Measurements from ENCODE around the gene RGL2.
"Not testable (repeated sequence)": the region's sequence is repeated elsewhere in the genome, so short reads cannot be mapped to it uniquely, and the experiment has no call there.

The RGL2 gene, protein sequence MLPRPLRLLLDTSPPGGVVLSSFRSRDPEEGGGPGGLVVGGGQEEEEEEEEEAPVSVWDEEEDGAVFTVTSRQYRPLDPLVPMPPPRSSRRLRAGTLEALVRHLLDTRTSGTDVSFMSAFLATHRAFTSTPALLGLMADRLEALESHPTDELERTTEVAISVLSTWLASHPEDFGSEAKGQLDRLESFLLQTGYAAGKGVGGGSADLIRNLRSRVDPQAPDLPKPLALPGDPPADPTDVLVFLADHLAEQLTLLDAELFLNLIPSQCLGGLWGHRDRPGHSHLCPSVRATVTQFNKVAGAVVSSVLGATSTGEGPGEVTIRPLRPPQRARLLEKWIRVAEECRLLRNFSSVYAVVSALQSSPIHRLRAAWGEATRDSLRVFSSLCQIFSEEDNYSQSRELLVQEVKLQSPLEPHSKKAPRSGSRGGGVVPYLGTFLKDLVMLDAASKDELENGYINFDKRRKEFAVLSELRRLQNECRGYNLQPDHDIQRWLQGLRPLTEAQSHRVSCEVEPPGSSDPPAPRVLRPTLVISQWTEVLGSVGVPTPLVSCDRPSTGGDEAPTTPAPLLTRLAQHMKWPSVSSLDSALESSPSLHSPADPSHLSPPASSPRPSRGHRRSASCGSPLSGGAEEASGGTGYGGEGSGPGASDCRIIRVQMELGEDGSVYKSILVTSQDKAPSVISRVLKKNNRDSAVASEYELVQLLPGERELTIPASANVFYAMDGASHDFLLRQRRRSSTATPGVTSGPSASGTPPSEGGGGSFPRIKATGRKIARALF

GRCh38 chr6:33298773-33299236 lies at the start of gene RGL2:
TSS of gene RGL2 (minus strand) at chr6:33298942. CDS start at chr6:33298610, 332 bp downstream.
- DNase-seq (ENCODE audit: low read depth in 2 of 2): peak; percentile 46 to 57

DNA sequence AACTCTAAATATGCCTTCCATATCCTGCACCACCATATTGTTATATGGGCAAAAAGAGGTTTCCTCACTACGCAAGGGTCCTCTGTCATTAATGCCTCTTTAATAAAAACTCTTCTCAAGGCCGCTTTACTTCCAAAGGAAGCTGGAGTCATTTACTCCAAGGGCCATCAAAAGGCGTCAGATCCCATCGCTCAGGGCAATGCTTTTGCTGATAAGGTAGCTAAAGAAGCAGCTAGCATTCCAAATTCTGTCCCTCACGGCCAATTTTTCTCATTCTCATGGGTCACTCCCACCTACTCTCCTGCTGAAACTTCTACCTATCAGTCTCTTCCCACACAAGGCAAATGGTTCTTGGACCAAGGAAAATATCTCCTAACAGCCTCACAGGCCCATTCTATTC lies 49.1 kb upstream of the RGL2 start:
- no peak for DNase-seq (ENCODE audit: low read depth in 2 of 2)

DNA sequence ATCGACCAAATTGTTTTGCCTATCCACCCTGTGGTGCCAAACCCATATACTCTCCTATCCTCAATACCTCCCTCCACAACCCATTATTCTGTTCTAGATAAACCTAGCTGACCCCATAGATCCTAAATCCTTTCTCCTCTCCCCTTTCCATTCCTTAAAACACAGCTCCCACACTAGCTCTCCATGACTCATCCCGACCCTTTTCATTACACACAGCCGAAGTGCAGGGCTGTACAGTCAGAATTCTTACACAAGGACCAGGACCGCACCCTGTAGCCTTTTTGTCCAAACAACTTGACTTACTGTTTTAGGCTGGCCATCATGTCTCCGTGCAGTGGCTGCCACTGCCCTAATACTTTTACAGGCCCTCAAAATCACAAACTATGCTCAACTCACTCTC lies 48.2 kb upstream of the RGL2 start:
- not testable (repeated sequence) for DNase-seq (ENCODE audit: low read depth in 2 of 2)

- peak; percentile 32 to 56 for DNase-seq (ENCODE audit: low read depth in 2 of 2)
These were observed 46.3 kb upstream of the RGL2 start for GRCh38 chr6:33344701-33345697.

DNA sequence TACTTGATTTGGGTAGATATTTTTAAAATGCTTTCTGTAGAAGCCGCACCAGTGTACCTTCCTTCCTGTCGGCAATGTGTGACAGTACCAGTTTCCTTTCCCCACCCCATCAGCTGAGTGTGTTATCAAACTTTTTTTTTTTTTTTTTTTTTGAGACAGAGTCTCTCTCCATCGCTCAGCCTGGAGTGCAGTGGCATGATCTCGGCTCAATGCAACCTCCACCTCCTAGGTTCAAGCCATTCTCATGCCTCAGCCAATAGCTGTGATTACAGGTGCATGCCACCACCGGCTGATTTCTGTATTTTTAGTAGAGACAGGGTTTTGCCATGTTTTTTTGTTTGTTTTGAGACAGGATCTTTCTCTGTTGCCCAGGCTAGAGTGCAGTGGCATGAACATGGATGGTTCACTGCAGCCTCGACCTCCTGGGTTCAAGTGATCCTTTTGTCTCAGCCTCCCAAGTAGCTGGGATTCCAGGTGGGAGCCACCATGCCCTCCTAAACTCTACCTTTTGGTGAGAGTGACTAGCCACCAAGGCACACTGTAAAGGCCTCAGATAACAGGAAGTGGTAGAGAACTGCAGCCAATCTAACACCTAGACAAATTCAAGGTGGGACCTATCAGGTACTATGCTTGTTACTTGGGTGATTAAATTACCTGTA lies 45.3 kb upstream of the RGL2 start:
- peak in 1 of 2 donors; percentile 41 for DNase-seq (ENCODE audit: low read depth in 2 of 2)

DNA sequence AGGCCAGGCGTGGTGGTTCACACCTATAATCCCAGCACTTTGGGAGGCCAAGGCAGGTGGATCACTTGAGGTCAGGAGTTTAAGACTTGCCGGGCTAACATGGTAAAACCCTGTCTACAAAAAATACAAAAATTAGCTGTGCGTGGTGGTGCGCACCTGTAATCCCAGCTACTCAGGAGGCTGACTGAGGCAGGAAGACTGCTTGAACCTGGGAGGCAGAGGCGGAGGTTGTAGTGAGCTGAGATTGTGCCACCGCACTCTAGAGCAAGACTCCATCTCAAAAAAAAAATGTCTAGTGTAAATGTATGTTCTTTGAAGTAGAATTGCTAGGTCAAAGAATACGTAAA lies 44.8 kb upstream of the RGL2 start:
- not testable (repeated sequence) for DNase-seq (ENCODE audit: low read depth in 2 of 2)

DNA sequence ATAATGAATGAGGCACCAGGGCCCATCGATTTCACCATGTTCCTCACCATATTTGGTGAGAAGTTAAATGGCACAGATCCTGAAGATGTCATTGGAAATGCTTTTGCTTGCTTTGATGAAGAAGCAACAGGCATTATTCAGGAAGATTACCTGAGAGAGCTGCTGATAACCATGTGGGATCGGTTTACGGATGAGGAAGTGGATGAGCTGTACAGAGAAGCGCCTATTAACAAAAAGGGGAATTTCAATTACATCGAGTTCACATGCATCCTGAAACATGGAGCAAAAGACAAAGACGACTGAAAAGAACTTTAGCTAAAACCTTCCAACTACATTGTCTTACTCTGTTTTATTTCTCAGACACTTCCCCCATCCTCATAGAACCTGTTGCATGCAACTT lies 40.5 kb upstream of the RGL2 start:
- no peak for DNase-seq (ENCODE audit: low read depth in 2 of 2)

- DNase-seq (ENCODE audit: low read depth in 2 of 2): no peak
These were observed 37.8 kb upstream of the RGL2 start for GRCh38 chr6:33336495-33336894.

DNA sequence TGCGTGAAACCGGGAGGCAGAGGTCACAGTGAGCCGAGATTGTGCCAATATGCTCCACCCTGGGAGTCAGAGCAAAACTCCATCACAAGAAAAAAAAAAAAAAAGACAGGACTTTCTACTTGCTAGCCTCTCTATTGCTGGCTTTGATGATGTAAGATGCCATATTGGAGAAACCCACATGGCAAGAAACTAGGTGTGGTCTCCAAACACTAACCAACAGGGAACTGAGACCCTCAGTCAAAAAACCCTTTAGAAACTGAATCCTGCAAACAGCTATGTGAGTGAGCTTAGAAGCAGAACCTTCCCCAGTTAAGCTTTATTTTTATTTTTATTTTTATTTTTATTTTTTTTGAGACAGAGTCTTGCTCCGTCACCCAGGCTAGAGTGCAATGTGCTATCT lies 37.2 kb upstream of the RGL2 start:
- DNase-seq (ENCODE audit: low read depth in 2 of 2): no peak

GRCh38 chr6:33333666-33334065 lies 34.9 kb upstream of the RGL2 start:
- no peak for DNase-seq (ENCODE audit: low read depth in 2 of 2)

- DNase-seq (ENCODE audit: low read depth in 2 of 2): no peak
These were observed 32.0 kb upstream of the RGL2 start for GRCh38 chr6:33330736-33331135.

- DNase-seq (ENCODE audit: low read depth in 2 of 2): no peak
These were observed 30.3 kb upstream of the RGL2 start for GRCh38 chr6:33329058-33329457.

DNA sequence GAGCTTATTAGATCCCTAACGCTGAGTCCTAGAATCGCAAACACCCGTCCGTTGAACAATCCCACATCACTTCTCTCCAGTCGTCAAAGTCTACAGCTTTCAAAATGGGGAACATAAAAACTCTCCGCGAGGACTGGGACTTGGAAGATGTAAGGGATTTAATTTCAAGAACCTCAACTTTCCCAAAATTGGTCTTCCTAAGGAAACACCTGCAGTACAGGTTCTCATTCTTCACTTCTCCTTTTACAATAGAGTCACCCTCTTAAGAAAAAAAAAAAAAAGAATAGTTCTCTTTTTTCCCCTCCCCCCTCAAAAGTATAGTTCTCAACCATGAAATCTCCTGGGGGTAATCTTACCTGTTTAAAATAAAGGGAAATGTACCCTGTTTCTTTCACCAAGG lies 25.4 kb upstream of the RGL2 start:
- no peak for DNase-seq (ENCODE audit: low read depth in 2 of 2)

DNA sequence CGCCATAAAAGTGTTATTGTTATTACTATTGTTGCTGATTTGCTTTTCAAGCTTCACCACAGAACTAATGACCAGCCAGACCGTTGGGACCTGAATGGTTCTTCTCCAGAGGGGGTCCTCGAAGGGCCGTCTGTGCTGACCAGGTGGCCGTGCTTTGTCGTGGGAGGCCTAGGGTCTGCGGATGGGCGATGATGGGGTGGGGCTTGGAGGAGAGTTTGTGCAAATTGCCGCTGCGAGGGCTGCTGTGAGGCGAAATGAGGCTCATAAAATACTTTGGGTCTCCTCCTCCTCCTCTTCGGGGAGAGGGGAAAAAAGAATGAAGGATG lies 24.8 kb upstream of the RGL2 start:
- DNase-seq (ENCODE audit: low read depth in 2 of 2): no peak

- DNase-seq (ENCODE audit: low read depth in 2 of 2): no peak
These were observed 22.5 kb upstream of the RGL2 start for GRCh38 chr6:33321227-33321626.

DNA sequence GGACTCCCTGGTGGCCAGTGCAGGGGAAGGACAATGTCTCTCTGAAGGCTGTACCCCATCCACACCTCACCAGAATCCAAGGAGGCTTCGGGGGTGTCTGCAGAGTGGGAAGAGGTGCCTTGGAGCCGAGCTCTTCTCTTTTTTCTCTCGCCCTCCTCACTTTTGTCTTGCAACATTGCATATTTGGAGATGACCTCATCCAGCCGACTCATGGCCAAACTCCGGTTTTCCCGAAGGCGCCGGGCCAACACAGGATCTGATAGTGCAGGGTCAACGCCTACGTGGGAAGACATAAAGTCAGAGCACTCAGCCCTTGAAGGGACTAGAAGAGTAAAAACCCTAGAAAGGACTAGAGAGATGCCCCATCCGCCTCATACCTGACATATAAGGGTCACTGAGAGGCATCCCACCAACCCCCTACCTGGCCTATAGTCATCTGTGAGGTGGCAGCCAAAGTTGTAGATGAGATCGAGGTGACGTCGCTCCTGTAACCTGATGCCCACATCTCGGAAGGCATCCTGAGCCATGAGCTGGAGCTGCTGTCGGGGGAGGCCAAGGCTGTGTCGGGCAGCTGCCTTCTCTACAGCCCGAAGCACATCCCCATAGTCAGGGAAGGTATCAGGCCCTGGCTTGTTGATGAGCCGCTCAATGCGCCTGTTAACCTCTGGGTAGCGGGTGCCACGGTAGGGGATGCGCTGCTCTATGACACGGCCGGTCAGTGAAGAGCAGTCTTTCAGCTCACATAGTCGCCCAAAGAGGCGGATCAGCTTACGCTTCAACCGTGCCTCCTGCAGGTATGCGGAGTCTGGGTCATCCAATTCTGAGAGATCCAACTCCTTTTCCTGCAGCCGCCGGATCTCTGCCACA lies 21.8 kb upstream of the RGL2 start:
- no peak for DNase-seq (ENCODE audit: low read depth in 2 of 2)

- no peak for DNase-seq (ENCODE audit: low read depth in 2 of 2)
These were observed 21.2 kb upstream of the RGL2 start for GRCh38 chr6:33319939-33320314.

DNA sequence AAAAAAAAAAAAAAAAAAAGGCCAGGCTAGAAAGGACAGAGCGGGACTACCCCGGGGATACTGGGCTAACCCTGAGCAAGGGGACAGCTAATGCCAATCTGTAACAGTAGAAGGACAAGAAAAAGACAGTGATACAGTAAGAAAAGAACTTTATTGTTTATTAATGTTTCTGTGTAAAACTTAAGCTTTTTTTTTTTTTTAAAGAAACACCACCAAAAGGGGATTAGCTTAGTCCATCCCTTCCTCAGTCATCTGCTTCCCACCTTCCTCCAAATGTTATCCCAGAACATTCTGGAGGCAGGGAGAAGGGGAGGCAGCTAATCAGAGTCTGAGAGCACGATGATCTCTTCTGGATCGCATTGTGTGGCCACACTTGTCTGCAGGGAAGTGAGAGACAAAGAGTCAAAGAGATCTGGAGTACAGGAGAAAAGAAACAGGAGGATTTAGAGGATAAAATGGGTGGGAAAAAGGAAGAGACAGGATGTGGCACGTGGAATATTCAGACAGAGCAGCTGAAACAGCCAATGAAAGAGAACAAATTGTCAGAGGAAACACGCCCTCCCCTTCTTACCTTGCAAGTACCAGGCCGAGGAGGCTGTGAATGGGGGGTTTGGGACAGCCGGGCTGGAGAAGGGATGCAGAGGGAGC lies 19.8 kb upstream of the RGL2 start:
- DNase-seq (ENCODE audit: low read depth in 2 of 2): no peak

- DNase-seq (ENCODE audit: low read depth in 2 of 2): peak; percentile 89 to 94
These were observed 19.1 kb upstream of the RGL2 start, which contains the start of gene ZBTB22 for GRCh38 chr6:33317669-33318425. TSS of gene ZBTB22 (minus strand) at chr6:33317744. CDS start at chr6:33316916, 828 bp downstream.
